Endothelial cell of umbilical vein (primary cell): ENCODE measurements around the gene ANTXRL. TPM values are rescaled to one million over a fixed set of nuclear protein-coding genes. Genes with fewer than 3 reads are reported as not detected.

Experiments used
- BruUV-seq: library from RNA; stranded (reverse); fragments of 400-500 nt; replicated peaks from 2 replicates; lab custom pipeline; 2021; lab: Mats Ljungman, UMichigan
- CTCF ChIA-PET: fragments of 300-600, 350-600 bp; sonication (Branson Sonifier 250); formaldehyde crosslinking; loops from one replicate; lab custom pipeline; 2021; ENCODE audit warnings: antibody characterized with exemption, inconsistent platforms; lab: Charles Lee
- POLR2A ChIA-PET: fragments of 300-600, 350-600 bp; sonication (Branson Sonifier 250); formaldehyde crosslinking; loops from one replicate; lab custom pipeline; 2021; ENCODE audit warnings: antibody characterized with exemption, inconsistent platforms; lab: Charles Lee
- DNase-seq: peaks from one replicate; pipeline ENCODE4 v3.0.0-alpha.2; 2011; ENCODE audit warnings: low read depth, low spot score
- FAIRE-seq: peaks from 2 replicates; lab custom pipeline; 2011; peaks lifted over from hg19 to GRCh38; lab: Jason Lieb, UNC
- H2AFZ ChIP-seq: 2 replicates; pipeline ENCODE4 v1.6.0; 2012; ENCODE audit warnings: low read depth, low read length, control low read depth, inconsistent platforms
- H3K27ac ChIP-seq: 2 replicates; pipeline ENCODE4 v1.5.1; 2011; ENCODE audit warnings: low read depth, mild to moderate bottlenecking, control low read depth, low read length, moderate library complexity; ENCODE audit not compliant: insufficient read depth
- H3K27me3 ChIP-seq, 2 experiments: 2 replicates each; pipeline versions ENCODE4 v1.6.0 to v1.6.1; 2011; ENCODE audit warnings: low read length in 2 of 2, mixed read lengths in 1 of 2; ENCODE audit not compliant: control insufficient read depth in 2 of 2, insufficient read depth in 2 of 2
- H3K36me3 ChIP-seq, 2 experiments: 2 replicates in 1 of 2; 3 replicates in 1 of 2; pipeline ENCODE4 v1.5.1; 2011; ENCODE audit warnings: low read length in 2 of 2, mild to moderate bottlenecking in 1 of 2, moderate library complexity in 1 of 2; ENCODE audit not compliant: control insufficient read depth in 2 of 2, insufficient read depth in 2 of 2; ENCODE audit errors: extremely low read depth in 1 of 2
- H3K4me1 ChIP-seq: 3 replicates; pipeline ENCODE4 v1.5.1; 2011; ENCODE audit warnings: mild to moderate bottlenecking, low read length; ENCODE audit not compliant: control insufficient read depth, insufficient read depth; ENCODE audit errors: extremely low read depth
- H3K4me2 ChIP-seq: 2 replicates; pipeline ENCODE4 v1.6.1; 2011; ENCODE audit warnings: low read length, control low read depth, mixed read lengths; ENCODE audit not compliant: insufficient read depth
- H3K4me3 ChIP-seq, 3 experiments: fragments of 200-600 bp in 1 of 3; sonication (generic), shearing (Covaris generic) in 1 of 3; replicated peaks in 1 of 3; 2 replicates each; pipeline ENCODE4 v1.5.1; 2011 to 2016; ENCODE audit warnings: control low read depth in 3 of 3, low read length in 3 of 3, mild to moderate bottlenecking in 2 of 3, inconsistent platforms in 1 of 3, low read depth in 1 of 3, moderate library complexity in 1 of 3; ENCODE audit not compliant: insufficient read depth in 1 of 3
- H3K79me2 ChIP-seq: 2 replicates; pipeline ENCODE4 v1.6.0; 2012; ENCODE audit warnings: low read length, inconsistent platforms; ENCODE audit not compliant: control insufficient read depth, insufficient read depth
- H3K9ac ChIP-seq: replicated peaks from 2 replicates; pipeline ENCODE3; 2011; ENCODE audit warnings: low read length, control low read depth; ENCODE audit not compliant: insufficient read depth; ENCODE audit errors: extremely low read depth
- H3K9me1 ChIP-seq: replicated peaks from 3 replicates; pipeline ENCODE4 v1.6.0; 2011; ENCODE audit warnings: mild to moderate bottlenecking, low read length; ENCODE audit not compliant: control insufficient read depth, insufficient read depth; ENCODE audit errors: extremely low read depth
- H3K9me3 ChIP-seq: replicated peaks from 2 replicates; pipeline ENCODE4 v1.5.1; 2012; ENCODE audit warnings: low read length, inconsistent platforms; ENCODE audit not compliant: control insufficient read depth, insufficient read depth
- H4K20me1 ChIP-seq: replicated peaks from 2 replicates; pipeline ENCODE3; 2011; ENCODE audit warnings: mild to moderate bottlenecking, low read length; ENCODE audit not compliant: control insufficient read depth, insufficient read depth; ENCODE audit errors: extremely low read depth
- CTCF ChIP-seq, 2 donors: IDR thresholded peaks; 1 replicate in 1 of 2; 2 replicates in 1 of 2; pipeline ENCODE4 v1.5.1; 2011; ENCODE audit warnings: low read length in 2 of 2, mild to moderate bottlenecking in 2 of 2, moderate library complexity in 2 of 2, control low read depth in 1 of 2, inconsistent platforms in 1 of 2, low read depth in 1 of 2; ENCODE audit not compliant: insufficient read depth in 1 of 2; ENCODE audit errors: extremely low read depth in 1 of 2
- EZH2 ChIP-seq: IDR thresholded peaks from 2 replicates; pipeline ENCODE4 v1.6.1; 2012; ENCODE audit warnings: borderline replicate concordance, low read depth, mild to moderate bottlenecking, moderate library complexity, low read length, inconsistent platforms; ENCODE audit not compliant: severe bottlenecking
- FOS ChIP-seq: IDR thresholded peaks from 2 replicates; pipeline ENCODE4 v1.6.1; 2011; ENCODE audit warnings: mild to moderate bottlenecking, low read length, moderate library complexity, borderline replicate concordance; ENCODE audit not compliant: insufficient read depth
- GATA2 ChIP-seq: IDR thresholded peaks from 2 replicates; pipeline ENCODE4 v1.7.0; 2011; ENCODE audit warnings: low read depth, mild to moderate bottlenecking, moderate library complexity, mixed read lengths, low read length; ENCODE audit not compliant: insufficient read length, insufficient read depth
- JUN ChIP-seq: IDR thresholded peaks from 2 replicates; pipeline ENCODE4 v1.6.1; 2011; ENCODE audit warnings: borderline replicate concordance, low read depth; ENCODE audit not compliant: insufficient read length, insufficient read depth
- MAX ChIP-seq: IDR thresholded peaks from 2 replicates; pipeline ENCODE4 v1.6.1; 2011; ENCODE audit not compliant: insufficient read depth, insufficient read length
- MYC ChIP-seq: IDR thresholded peaks from one replicate; pipeline ENCODE4 v1.6.1; 2011; ENCODE audit warnings: mild to moderate bottlenecking, low read depth, low read length
- POLR2A ChIP-seq: IDR thresholded peaks from 2 replicates; pipeline ENCODE4 v1.6.1; 2012; ENCODE audit warnings: low read depth, mild to moderate bottlenecking, control low read depth, low read length
- POLR2AphosphoS5 ChIP-seq: IDR thresholded peaks from 2 replicates; pipeline ENCODE4 v1.6.1; 2012; ENCODE audit warnings: low read depth, mild to moderate bottlenecking, control low read depth, low read length, moderate library complexity; ENCODE audit not compliant: insufficient read depth
- dilution Hi-C: fragments of 300-500 bp; cut with MboI; formaldehyde crosslinking; loops from one replicate; pipeline ENCODE4 v1.15.0; 2019; ENCODE audit warnings: low sequenced_read_pairs; ENCODE audit not compliant: extremely low pct_ligation_motif_present
- intact Hi-C: fragments of 100-400 bp; cut with micrococcal nuclease; formaldehyde crosslinking; loops from one replicate; pipeline ENCODE4 v1.10.0; 2022
- polyA plus RNA-seq, 4 experiments: library from polyadenylated mRNA; depleted of rRNA in 3 of 4; stranded (reverse) in 3 of 4; unstranded in 1 of 4; fragments of >200 nt; gene quantifications; 2 replicates each; pipeline versions ENCODE4 v1.2.1 to v1.2.3, GENCODE V29; 2011 to 2012; ENCODE audit warnings: missing spikeins in 1 of 4
- total RNA-seq: library from RNA; stranded (reverse); gene quantifications from 2 replicates; pipeline ENCODE4 v1.2.3, GENCODE V29; 2021

The ANTXRL gene
- total and polyA plus RNA-seq, 2 donors (not counting 3 experiments of a cell fraction or from before 2014, with no cell fraction given): not detected

- no peaks in the 10 kb centered on the region for H3K79me2 ChIP-seq
- ChIA-PET POLR2A (no interaction called here), CTCF (no interaction called here)
- no peak overlapping the region for H3K27ac ChIP-seq
- no peak overlapping the region for H2AFZ ChIP-seq
- no peaks in the 10 kb centered on the region for H3K36me3 ChIP-seq
- no TSS peak for BruUV-seq
- no peaks in the 10 kb centered on the region for H3K4me1 ChIP-seq
- H3K4me2 ChIP-seq: no peak overlapping the region
- H3K9me3 ChIP-seq: no peaks in the 10 kb centered on the region
- H3K4me3 ChIP-seq: no peak overlapping the region
- H3K9ac ChIP-seq: no peak overlapping the region
- intact Hi-C loops: no loop called here
- H4K20me1 ChIP-seq: no peaks in the 10 kb centered on the region
- dilution Hi-C loops: no loop called here
- H3K27me3 ChIP-seq: peaks cover 3 to 6% of the 10 kb centered on the region in 2 experiments
- no peak for DNase-seq
- TF ChIP-seq CTCF (IDR thresholded peaks at IDR 0.05; ENCODE audit: extremely low read depth in 1 of 2, insufficient read depth in 1 of 2, low read depth in 1 of 2, low read length in 2 of 2) (no peak), POLR2A (no peak), POLR2AphosphoS5 (no peak)
- FAIRE-seq: no peak
- no peaks in the 10 kb centered on the region for H3K9me1 ChIP-seq
These were observed 35.0 kb downstream of the ANTXRL start for GRCh38 chr10:46321770-46322169.

- FAIRE-seq: no peak
- no peak for DNase-seq
These were observed 36.4 kb downstream of the ANTXRL start for GRCh38 chr10:46323176-46323575.

More at GRCh38 chr10:46323176-46323575, 36.4 kb downstream of the ANTXRL start:
- Histone ChIP-seq H3K4me2 (no peak overlapping the region), H4K20me1 (no peaks in the 10 kb centered on the region), H3K27ac (no peak overlapping the region), H3K9ac (no peak overlapping the region), H2AFZ (no peak overlapping the region), H3K27me3 (peaks cover 3 to 6% of the 10 kb centered on the region in 2 experiments), H3K9me1 (no peaks in the 10 kb centered on the region), H3K79me2 (no peaks in the 10 kb centered on the region), H3K9me3 (no peaks in the 10 kb centered on the region), H3K4me3 (no peak overlapping the region), H3K4me1 (no peaks in the 10 kb centered on the region), H3K36me3 (no peaks in the 10 kb centered on the region)
- TF ChIP-seq CTCF (IDR thresholded peaks at IDR 0.05; ENCODE audit: extremely low read depth in 1 of 2, insufficient read depth in 1 of 2, low read depth in 1 of 2, low read length in 2 of 2): no peak
- TF ChIP-seq EZH2: no peak
- TF ChIP-seq POLR2AphosphoS5: no peak
- TF ChIP-seq MAX: no peak
- no peak for TF ChIP-seq GATA2
- no peak for TF ChIP-seq JUN
- no peak for TF ChIP-seq FOS
- no peak for TF ChIP-seq MYC
- no peak for TF ChIP-seq POLR2A
- BruUV-seq: no TSS peak
- ChIA-PET POLR2A (no interaction called here), CTCF (no interaction called here)
- intact Hi-C loops: no loop called here
- dilution Hi-C loops: no loop called here
